Keratinocyte (primary cell): ENCODE data around the gene LY86. TPM values are rescaled to one million over a fixed set of nuclear protein-coding genes. Genes with fewer than 3 reads are reported as not detected.

Experiments
- DNase-seq: peaks from one replicate; pipeline ENCODE4 v3.0.0-alpha.2; 2011; ENCODE audit warnings: low read depth, missing footprints, low spot score
- FAIRE-seq: peaks from 2 replicates; lab custom pipeline; 2011; peaks lifted over from hg19 to GRCh38; lab: Jason Lieb, UNC
- H2AFZ ChIP-seq: 2 replicates; pipeline ENCODE4 v1.6.0; 2012; ENCODE audit warnings: low read length, control low read depth, inconsistent platforms; ENCODE audit not compliant: control insufficient read depth
- H3K27ac ChIP-seq: 2 replicates; pipeline ENCODE4 v1.5.1; 2011; ENCODE audit warnings: low read length; ENCODE audit not compliant: control insufficient read depth, insufficient read depth
- H3K27me3 ChIP-seq: 3 replicates; pipeline ENCODE4 v1.6.0; 2011; ENCODE audit warnings: low read length; ENCODE audit not compliant: control insufficient read depth, insufficient read depth; ENCODE audit errors: extremely low read depth
- H3K36me3 ChIP-seq, 2 experiments: 2 replicates in 1 of 2; 3 replicates in 1 of 2; pipeline ENCODE4 v1.5.1; 2011; ENCODE audit warnings: low read length in 2 of 2, mild to moderate bottlenecking in 1 of 2; ENCODE audit not compliant: control insufficient read depth in 2 of 2, insufficient read depth in 2 of 2; ENCODE audit errors: extremely low read depth in 1 of 2
- H3K4me1 ChIP-seq: 3 replicates; pipeline ENCODE4 v1.5.1; 2011; ENCODE audit warnings: low read length; ENCODE audit not compliant: control insufficient read depth, insufficient read depth; ENCODE audit errors: extremely low read depth
- H3K4me2 ChIP-seq: 3 replicates; pipeline ENCODE4 v1.6.0; 2011; ENCODE audit warnings: low read depth, low read length; ENCODE audit not compliant: control insufficient read depth, insufficient read depth; ENCODE audit errors: extremely low read depth
- H3K4me3 ChIP-seq, 3 experiments: fragments of 200-600 bp in 1 of 3; sonication (generic) in 1 of 3; 2 replicates in 2 of 3; 3 replicates in 1 of 3; pipeline ENCODE4 v1.5.1; 2011 to 2016; ENCODE audit warnings: low read length in 3 of 3, mild to moderate bottlenecking in 3 of 3, control low read depth in 2 of 3, inconsistent platforms in 1 of 3, low read depth in 1 of 3, mixed read lengths in 1 of 3, mixed run types in 1 of 3, moderate library complexity in 1 of 3; ENCODE audit not compliant: control insufficient read depth in 2 of 3, insufficient read depth in 2 of 3; ENCODE audit errors: extremely low read depth in 1 of 3
- H3K79me2 ChIP-seq: 2 replicates; pipeline ENCODE4 v1.6.0; 2012; ENCODE audit warnings: low read length; ENCODE audit not compliant: control insufficient read depth, insufficient read depth
- H3K9ac ChIP-seq: 3 replicates; pipeline ENCODE4 v1.6.0; 2011; ENCODE audit warnings: low read length; ENCODE audit not compliant: control insufficient read depth, insufficient read depth; ENCODE audit errors: extremely low read depth
- H3K9me1 ChIP-seq: 3 replicates; pipeline ENCODE4 v1.6.0; 2011; ENCODE audit warnings: low read length; ENCODE audit not compliant: control insufficient read depth, insufficient read depth; ENCODE audit errors: extremely low read depth
- H3K9me3 ChIP-seq: 2 replicates; pipeline ENCODE4 v1.5.1; 2012; ENCODE audit warnings: low read depth, low read length; ENCODE audit not compliant: control insufficient read depth
- H4K20me1 ChIP-seq: 3 replicates; pipeline ENCODE4 v1.6.0; 2011; ENCODE audit warnings: low read length; ENCODE audit not compliant: control insufficient read depth, insufficient read depth; ENCODE audit errors: extremely low read depth
- CTCF ChIP-seq, 3 experiments: IDR thresholded peaks in 1 of 3; conservative IDR thresholded peaks in 1 of 3; optimal IDR thresholded peaks in 1 of 3; 2 replicates in 2 of 3; 3 replicates in 1 of 3; pipeline versions ENCODE3 to v1.5.1; 2011; ENCODE audit warnings: low read length in 3 of 3, mild to moderate bottlenecking in 3 of 3, moderate library complexity in 2 of 3, control low read depth in 1 of 3, inconsistent platforms in 1 of 3; ENCODE audit not compliant: insufficient read depth in 2 of 3; ENCODE audit errors: extremely low read depth in 1 of 3
- EZH2 ChIP-seq: IDR thresholded peaks from one replicate; pipeline ENCODE4 v1.6.1; 2012; ENCODE audit warnings: inconsistent platforms, mild to moderate bottlenecking, low read length, moderate library complexity
- dilution Hi-C: fragments of 300-500 bp; cut with MboI; formaldehyde crosslinking; loops from one replicate; pipeline ENCODE4 v1.7.0; 2020; ENCODE audit warnings: low sequenced_read_pairs; ENCODE audit not compliant: extremely low pct_ligation_motif_present
- polyA plus RNA-seq, 5 experiments: library from polyadenylated mRNA; depleted of rRNA in 3 of 5; stranded (reverse) in 3 of 5; stranded (forward) in 1 of 5; unstranded in 1 of 5; fragments of >200 nt; gene quantifications; 1 replicate in 1 of 5; 2 replicates in 3 of 5; 3 replicates in 1 of 5; pipeline versions ENCODE4 v1.2.1 to v1.2.3, GENCODE V29; 2011 to 2012; ENCODE audit warnings: missing spikeins in 2 of 5, low read depth in 1 of 5, low replicate concordance in 1 of 5

The LY86 gene
- polyA plus RNA-seq, 1 donor (not counting 4 experiments of a cell fraction or from before 2014, with no cell fraction given), result not detected

GRCh38 chr6:6610031-6610591, 21.6 kb downstream of the LY86 start:
- H3K36me3 ChIP-seq, result no peaks in the 10 kb centered on the region
- no peak overlapping the region for H3K27ac ChIP-seq
- H3K9ac ChIP-seq, result no peak overlapping the region
- H3K27me3 ChIP-seq, result peaks cover 14% of the 10 kb centered on the region
- dilution Hi-C loops, result no loop called here
- H3K4me2 ChIP-seq, result no peak overlapping the region
- no peaks in the 10 kb centered on the region for H4K20me1 ChIP-seq
- H3K79me2 ChIP-seq, result no peaks in the 10 kb centered on the region
- H2AFZ ChIP-seq, result no peak overlapping the region
- peaks cover 4% of the 10 kb centered on the region for H3K4me1 ChIP-seq
- TF ChIP-seq EZH2 (no peak), CTCF (optimal IDR thresholded peaks at IDR 0.05 in 1 of 3, IDR thresholded peaks at IDR 0.05 in 1 of 3, conservative IDR thresholded peaks at IDR 0.05 in 1 of 3; ENCODE audit: extremely low read depth in 1 of 3, insufficient read depth in 2 of 3, low read length in 3 of 3) (no peak)
- FAIRE-seq (no peak), DNase-seq (no peak)
- no peak overlapping the region for H3K4me3 ChIP-seq
- H3K9me1 ChIP-seq, result no peaks in the 10 kb centered on the region
- no peaks in the 10 kb centered on the region for H3K9me3 ChIP-seq

GRCh38 chr6:6611486-6611885, 23.0 kb downstream of the LY86 start:
- H3K27ac ChIP-seq, result no peak overlapping the region
- peaks cover 19% of the 10 kb centered on the region for H3K27me3 ChIP-seq
- H3K36me3 ChIP-seq, result no peaks in the 10 kb centered on the region
- no peak for FAIRE-seq
- no peaks in the 10 kb centered on the region for H3K9me1 ChIP-seq
- H3K4me1 ChIP-seq, result peaks cover 4% of the 10 kb centered on the region
- H4K20me1 ChIP-seq, result no peaks in the 10 kb centered on the region
- DNase-seq, result no peak
- H2AFZ ChIP-seq, result no peak overlapping the region
- H3K4me3 ChIP-seq, result no peak overlapping the region
- H3K9me3 ChIP-seq, result no peaks in the 10 kb centered on the region
- dilution Hi-C loops, result no loop called here
- no peaks in the 10 kb centered on the region for H3K79me2 ChIP-seq
- H3K9ac ChIP-seq, result no peak overlapping the region
- no peak overlapping the region for H3K4me2 ChIP-seq
- TF ChIP-seq CTCF (optimal IDR thresholded peaks at IDR 0.05 in 1 of 3, IDR thresholded peaks at IDR 0.05 in 1 of 3, conservative IDR thresholded peaks at IDR 0.05 in 1 of 3; ENCODE audit: extremely low read depth in 1 of 3, insufficient read depth in 2 of 3, low read length in 3 of 3), result no peak
- no peak for TF ChIP-seq EZH2
